Sigmoid colon (tissue), 4 donors: Measurements from ENCODE around the gene ALPP.
"Not testable (repeated sequence)": the region's sequence is repeated elsewhere in the genome, so short reads cannot be mapped to it uniquely, and the experiment has no call there.

Experiments used
- POLR2A ChIP-seq, 2 donors: fragments of 450-650 bp; IDR thresholded peaks; one replicate each; pipeline ENCODE4 v1.6.1; 2016; ENCODE audit warnings: antibody characterized with exemption in 2 of 2, mild to moderate bottlenecking in 2 of 2, moderate library complexity in 2 of 2
- POLR2AphosphoS5 ChIP-seq, 4 donors: sonication (generic); formaldehyde crosslinking; IDR thresholded peaks; one replicate each; pipeline ENCODE4 v1.6.1; 2017; ENCODE audit warnings: antibody characterized with exemption in 4 of 4
- TF ChIP-seq, protein P1 (sequence below), 4 experiments: fragments of 450-650 bp in 3 of 4; fragments of 200-600 bp in 1 of 4; IDR thresholded peaks; one replicate each; pipeline ENCODE4 v1.5.1; 2016 to 2019; ENCODE audit warnings: antibody characterized with exemption in 4 of 4, mild to moderate bottlenecking in 3 of 4, moderate library complexity in 2 of 4

GRCh38 chr2:232363064-232363783 lies 15.3 kb upstream of the ALPP start:
- TF ChIP-seq, protein P1, sequence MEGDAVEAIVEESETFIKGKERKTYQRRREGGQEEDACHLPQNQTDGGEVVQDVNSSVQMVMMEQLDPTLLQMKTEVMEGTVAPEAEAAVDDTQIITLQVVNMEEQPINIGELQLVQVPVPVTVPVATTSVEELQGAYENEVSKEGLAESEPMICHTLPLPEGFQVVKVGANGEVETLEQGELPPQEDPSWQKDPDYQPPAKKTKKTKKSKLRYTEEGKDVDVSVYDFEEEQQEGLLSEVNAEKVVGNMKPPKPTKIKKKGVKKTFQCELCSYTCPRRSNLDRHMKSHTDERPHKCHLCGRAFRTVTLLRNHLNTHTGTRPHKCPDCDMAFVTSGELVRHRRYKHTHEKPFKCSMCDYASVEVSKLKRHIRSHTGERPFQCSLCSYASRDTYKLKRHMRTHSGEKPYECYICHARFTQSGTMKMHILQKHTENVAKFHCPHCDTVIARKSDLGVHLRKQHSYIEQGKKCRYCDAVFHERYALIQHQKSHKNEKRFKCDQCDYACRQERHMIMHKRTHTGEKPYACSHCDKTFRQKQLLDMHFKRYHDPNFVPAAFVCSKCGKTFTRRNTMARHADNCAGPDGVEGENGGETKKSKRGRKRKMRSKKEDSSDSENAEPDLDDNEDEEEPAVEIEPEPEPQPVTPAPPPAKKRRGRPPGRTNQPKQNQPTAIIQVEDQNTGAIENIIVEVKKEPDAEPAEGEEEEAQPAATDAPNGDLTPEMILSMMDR (IDR thresholded peaks at IDR 0.05): not testable (repeated sequence)
- TF ChIP-seq POLR2A, POLR2AphosphoS5 (IDR thresholded peaks at IDR 0.05): not testable (repeated sequence)
